ENCODE results near the gene TAF1C. TPM values are rescaled to one million over a fixed set of nuclear protein-coding genes. Genes with fewer than 3 reads are reported as not detected.

TAF1C gene, protein sequence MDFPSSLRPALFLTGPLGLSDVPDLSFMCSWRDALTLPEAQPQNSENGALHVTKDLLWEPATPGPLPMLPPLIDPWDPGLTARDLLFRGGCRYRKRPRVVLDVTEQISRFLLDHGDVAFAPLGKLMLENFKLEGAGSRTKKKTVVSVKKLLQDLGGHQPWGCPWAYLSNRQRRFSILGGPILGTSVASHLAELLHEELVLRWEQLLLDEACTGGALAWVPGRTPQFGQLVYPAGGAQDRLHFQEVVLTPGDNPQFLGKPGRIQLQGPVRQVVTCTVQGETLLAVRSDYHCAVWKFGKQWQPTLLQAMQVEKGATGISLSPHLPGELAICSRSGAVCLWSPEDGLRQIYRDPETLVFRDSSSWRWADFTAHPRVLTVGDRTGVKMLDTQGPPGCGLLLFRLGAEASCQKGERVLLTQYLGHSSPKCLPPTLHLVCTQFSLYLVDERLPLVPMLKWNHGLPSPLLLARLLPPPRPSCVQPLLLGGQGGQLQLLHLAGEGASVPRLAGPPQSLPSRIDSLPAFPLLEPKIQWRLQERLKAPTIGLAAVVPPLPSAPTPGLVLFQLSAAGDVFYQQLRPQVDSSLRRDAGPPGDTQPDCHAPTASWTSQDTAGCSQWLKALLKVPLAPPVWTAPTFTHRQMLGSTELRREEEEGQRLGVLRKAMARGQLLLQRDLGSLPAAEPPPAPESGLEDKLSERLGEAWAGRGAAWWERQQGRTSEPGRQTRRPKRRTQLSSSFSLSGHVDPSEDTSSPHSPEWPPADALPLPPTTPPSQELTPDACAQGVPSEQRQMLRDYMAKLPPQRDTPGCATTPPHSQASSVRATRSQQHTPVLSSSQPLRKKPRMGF
- total RNA-seq (2012; rRNA removed) (6.1 and 7.3 TPM in 2 replicates), polyA plus RNA-seq (2012; rRNA removed) (35.5 and 41.6 TPM in 2 replicates), Bru-seq, nascent RNA (percentile 61 among the genes with signal in this experiment), BruChase-seq, experiment 1, labeled RNA remaining after a 6-hour chase (percentile 80 among the genes with signal in this experiment), BruChase-seq, experiment 2, labeled RNA remaining after a 2-hour chase (percentile 75 among the genes with signal in this experiment)
- 15.1 and 17.4 TPM in 2 replicates for polyA plus RNA-seq (2012; cell fraction: cytosol; rRNA removed)
- polyA plus RNA-seq (2012; cell fraction: nucleus; rRNA removed; ENCODE audit: low replicate concordance): 397 and 707 TPM in 2 replicates
- long read RNA-seq, partial matches to known transcripts: 18 of 42 reads
- long read RNA-seq, other reads (novel, unspliced or antisense): 24 of 42 reads

DNA sequence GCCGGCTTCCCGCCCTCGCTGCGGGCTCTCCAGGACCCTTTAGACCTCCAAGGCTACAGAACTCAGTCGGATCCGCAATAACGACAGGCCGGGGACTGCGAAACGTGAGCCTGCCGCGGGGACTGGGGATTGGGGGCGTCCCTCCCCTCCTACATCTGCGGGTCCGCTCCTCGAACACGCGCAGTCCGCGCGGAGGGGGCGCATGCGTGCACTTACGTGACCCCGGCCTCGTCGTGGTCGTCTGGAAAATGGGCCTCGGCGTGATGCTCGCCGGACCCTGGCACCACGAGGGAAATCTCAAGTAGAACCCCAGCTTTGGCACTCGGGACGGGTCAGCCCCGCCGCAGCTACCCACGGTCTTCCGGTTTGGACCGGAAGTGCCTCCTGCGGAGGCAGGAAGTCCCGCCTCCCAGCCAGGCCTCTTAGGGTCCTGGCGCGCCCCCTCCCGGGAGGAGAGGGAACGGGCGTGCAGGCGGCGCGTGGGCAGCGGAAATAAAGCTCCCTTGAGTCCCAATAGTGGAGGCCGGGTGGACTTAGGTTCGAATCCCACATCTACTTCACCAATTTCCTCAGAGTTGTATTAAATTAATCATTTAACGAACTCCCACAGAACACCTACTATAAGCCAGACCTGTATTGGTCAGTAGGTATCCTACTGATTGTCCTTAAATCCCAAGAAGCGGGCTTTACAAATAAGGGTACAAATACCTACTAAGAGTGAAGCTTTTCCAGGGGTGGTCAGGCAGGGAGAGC lies at the start of gene TAF1C:
Gene TAF1C (minus strand): TSS at position 373 of the 753 bp plus-strand sequence. CDS start 2,069 bp downstream, outside the sequence.
- Histone ChIP-seq H3K56ac (ENCODE audit: extremely low read depth, insufficient read depth, low read length) (peak within 1 kb of the TSS; percentile 77; the same call in 1 of the 2 replicates), H3K4me1 (ENCODE audit: control insufficient read depth, insufficient read depth, low read length) (peaks cover 3% of the 10 kb centered on the region), H3K9me1 (ENCODE audit: insufficient read depth, low read length) (peaks cover 6% of the 10 kb centered on the region; the same call in 1 of the 2 replicates), H3K27ac (ENCODE audit: insufficient read depth, low read length) (peak within 1 kb of the TSS; percentile 94), H3K9ac (ENCODE audit: low read depth, low read length) (peak within 1 kb of the TSS; percentile 98), H3K27me3 (ENCODE audit: control insufficient read depth, insufficient read depth, low read length) (no peaks in the 10 kb centered on the region; the same call in 1 of the 2 replicates), H2AK9ac (replicated peaks; ENCODE audit: low read depth, low read length, poor library complexity) (peak within 1 kb of the TSS; percentile 85), H4K5ac (ENCODE audit: low read depth, low read length) (peak within 1 kb of the TSS; percentile 96), H3K4me2 (ENCODE audit: low read depth, low read length) (peak within 1 kb of the TSS; percentile 89), H2BK5ac (ENCODE audit: low read depth, low read length, poor library complexity, severe bottlenecking) (peak within 1 kb of the TSS; percentile 70), H3K36me3 (ENCODE audit: control insufficient read depth, insufficient read depth, low read length) (peaks cover 26% of the 10 kb centered on the region), H2AK5ac (ENCODE audit: low read depth, low read length) (peak within 1 kb of the TSS; percentile 91), H2BK20ac (ENCODE audit: low read depth, low read length) (no peak within 1 kb of the TSS), H3K18ac (ENCODE audit: low read depth, low read length) (peak within 1 kb of the TSS; percentile 66; the same call in 1 of the 2 replicates), H3K79me1 (ENCODE audit: low read depth in 1 of 2, low read length in 2 of 2) (peaks cover 16 to 44% of the 10 kb centered on the region in 2 experiments), H3K23ac (ENCODE audit: low read depth, low read length) (peak within 1 kb of the TSS; percentile 81; the same call in 1 of the 2 replicates), H2BK120ac (ENCODE audit: low read depth, low read length) (peak within 1 kb of the TSS; percentile 72; the same call in 1 of the 2 replicates), H3K4me3 (ENCODE audit: insufficient read depth, low read depth, low read length) (peak within 1 kb of the TSS; percentile 88), H3K14ac (replicated peaks; ENCODE audit: low read depth, low read length) (peak within 1 kb of the TSS; percentile 98), H3K9me3 (ENCODE audit: control insufficient read depth, insufficient read depth, low read length) (no peaks in the 10 kb centered on the region), H2AFZ (replicated peaks; ENCODE audit: low read length, poor library complexity) (peak within 1 kb of the TSS; percentile 100), H3K4ac (ENCODE audit: low read depth, low read length) (peak within 1 kb of the TSS; percentile 97), H4K91ac (ENCODE audit: insufficient read depth, low read depth, low read length) (peak within 1 kb of the TSS; percentile 96), H4K20me1 (ENCODE audit: insufficient read depth, low read length) (0 out of 2 replicates have a peak, but pooled peaks cover 9% of the 10 kb centered on the region), H4K8ac (ENCODE audit: low read depth in 2 of 2, low read length in 2 of 2) (peak within 1 kb of the TSS; percentile 95 to 99), H2BK15ac (ENCODE audit: low read depth, low read length) (0 out of 3 replicates have a peak within 1 kb of the TSS, but pooled peaks have one; percentile 77)
- BruUV-seq (replicated peaks): no TSS peak
- WGBS, 2 experiments (ENCODE audit: extremely low coverage in 2 of 2, insufficient read length in 1 of 2): 0% methylated on average over 30 of the region's 55 CpGs; no CpG with 5 or more reads in 1 of the 2 experiments
- intact Hi-C loops (cut with micrococcal nuclease) (no loop called here), in situ Hi-C loops (cut with MboI; ENCODE audit: low sequenced_read_pairs) (no loop called here), dilution Hi-C loops (cut with HindIII; ENCODE audit: low sequenced_read_pairs, unreplicated experiment) (no loop called here)
- ChIA-PET POLR2A (ENCODE audit: unreplicated experiment) (interaction anchor here (0.7 to 1.5 kb wide), 2 partner anchors 10 to 176 kb away, joined by 4 to 5 read pairs; no protein-coding TSS in a partner anchor), CTCF (interaction anchor here (0.6 to 2.2 kb wide), 18 partner anchors 8 to 137 kb away, joined by 3 to 24 read pairs (median 3); partner anchors contain the start of gene MBTPS1)
- peak; percentile 97 for ATAC-seq (ENCODE audit: low read depth)
- DNase-seq: peak; percentile 93
- TF ChIP-seq RAD21 (IDR thresholded peaks at IDR 0.05; ENCODE audit: low read length) (peak; percentile 83), MXI1 (IDR thresholded peaks at IDR 0.05; ENCODE audit: borderline replicate concordance, low read depth, low read length) (peak; percentile 80), FOS (IDR thresholded peaks at IDR 0.05; ENCODE audit: low read depth, low read length) (no peak), RCOR1 (IDR thresholded peaks at IDR 0.05; ENCODE audit: insufficient replicate concordance, low read length) (peak; percentile 95), BHLHE40 (IDR thresholded peaks at IDR 0.05; ENCODE audit: low read depth, low read length) (0 out of 2 replicates have a peak, but pooled peaks have one; percentile 39), CEBPB (IDR thresholded peaks at IDR 0.05; ENCODE audit: low read depth, low read length) (no peak), POLR2A (IDR thresholded peaks at IDR 0.05; ENCODE audit: low read depth, low read length) (no peak), RFX5 (IDR thresholded peaks at IDR 0.05; ENCODE audit: low read depth, low read length) (no peak), NFE2L2 (IDR thresholded peaks at IDR 0.05; ENCODE audit: low read depth, low read length) (no peak)
- TF ChIP-seq, protein P1, sequence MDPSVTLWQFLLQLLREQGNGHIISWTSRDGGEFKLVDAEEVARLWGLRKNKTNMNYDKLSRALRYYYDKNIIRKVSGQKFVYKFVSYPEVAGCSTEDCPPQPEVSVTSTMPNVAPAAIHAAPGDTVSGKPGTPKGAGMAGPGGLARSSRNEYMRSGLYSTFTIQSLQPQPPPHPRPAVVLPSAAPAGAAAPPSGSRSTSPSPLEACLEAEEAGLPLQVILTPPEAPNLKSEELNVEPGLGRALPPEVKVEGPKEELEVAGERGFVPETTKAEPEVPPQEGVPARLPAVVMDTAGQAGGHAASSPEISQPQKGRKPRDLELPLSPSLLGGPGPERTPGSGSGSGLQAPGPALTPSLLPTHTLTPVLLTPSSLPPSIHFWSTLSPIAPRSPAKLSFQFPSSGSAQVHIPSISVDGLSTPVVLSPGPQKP (IDR thresholded peaks at IDR 0.05; ENCODE audit: borderline replicate concordance, low read depth, low read length): no peak
